GM21423 (cell line): Measurements from ENCODE around the gene SLC8A3.
"Not testable (repeated sequence)": the region's sequence is repeated elsewhere in the genome, so short reads cannot be mapped to it uniquely, and the experiment has no call there.

Source experiments
- ATAC-seq: cut with Tn5 transposase; IDR thresholded peaks from one replicate; pipeline ENCODE4 v1.9.1; 2021; ENCODE audit warnings: mild to moderate bottlenecking, moderate library complexity; ENCODE audit not compliant: unreplicated experiment

SLC8A3 gene, protein sequence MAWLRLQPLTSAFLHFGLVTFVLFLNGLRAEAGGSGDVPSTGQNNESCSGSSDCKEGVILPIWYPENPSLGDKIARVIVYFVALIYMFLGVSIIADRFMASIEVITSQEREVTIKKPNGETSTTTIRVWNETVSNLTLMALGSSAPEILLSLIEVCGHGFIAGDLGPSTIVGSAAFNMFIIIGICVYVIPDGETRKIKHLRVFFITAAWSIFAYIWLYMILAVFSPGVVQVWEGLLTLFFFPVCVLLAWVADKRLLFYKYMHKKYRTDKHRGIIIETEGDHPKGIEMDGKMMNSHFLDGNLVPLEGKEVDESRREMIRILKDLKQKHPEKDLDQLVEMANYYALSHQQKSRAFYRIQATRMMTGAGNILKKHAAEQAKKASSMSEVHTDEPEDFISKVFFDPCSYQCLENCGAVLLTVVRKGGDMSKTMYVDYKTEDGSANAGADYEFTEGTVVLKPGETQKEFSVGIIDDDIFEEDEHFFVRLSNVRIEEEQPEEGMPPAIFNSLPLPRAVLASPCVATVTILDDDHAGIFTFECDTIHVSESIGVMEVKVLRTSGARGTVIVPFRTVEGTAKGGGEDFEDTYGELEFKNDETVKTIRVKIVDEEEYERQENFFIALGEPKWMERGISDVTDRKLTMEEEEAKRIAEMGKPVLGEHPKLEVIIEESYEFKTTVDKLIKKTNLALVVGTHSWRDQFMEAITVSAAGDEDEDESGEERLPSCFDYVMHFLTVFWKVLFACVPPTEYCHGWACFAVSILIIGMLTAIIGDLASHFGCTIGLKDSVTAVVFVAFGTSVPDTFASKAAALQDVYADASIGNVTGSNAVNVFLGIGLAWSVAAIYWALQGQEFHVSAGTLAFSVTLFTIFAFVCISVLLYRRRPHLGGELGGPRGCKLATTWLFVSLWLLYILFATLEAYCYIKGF

DNA sequence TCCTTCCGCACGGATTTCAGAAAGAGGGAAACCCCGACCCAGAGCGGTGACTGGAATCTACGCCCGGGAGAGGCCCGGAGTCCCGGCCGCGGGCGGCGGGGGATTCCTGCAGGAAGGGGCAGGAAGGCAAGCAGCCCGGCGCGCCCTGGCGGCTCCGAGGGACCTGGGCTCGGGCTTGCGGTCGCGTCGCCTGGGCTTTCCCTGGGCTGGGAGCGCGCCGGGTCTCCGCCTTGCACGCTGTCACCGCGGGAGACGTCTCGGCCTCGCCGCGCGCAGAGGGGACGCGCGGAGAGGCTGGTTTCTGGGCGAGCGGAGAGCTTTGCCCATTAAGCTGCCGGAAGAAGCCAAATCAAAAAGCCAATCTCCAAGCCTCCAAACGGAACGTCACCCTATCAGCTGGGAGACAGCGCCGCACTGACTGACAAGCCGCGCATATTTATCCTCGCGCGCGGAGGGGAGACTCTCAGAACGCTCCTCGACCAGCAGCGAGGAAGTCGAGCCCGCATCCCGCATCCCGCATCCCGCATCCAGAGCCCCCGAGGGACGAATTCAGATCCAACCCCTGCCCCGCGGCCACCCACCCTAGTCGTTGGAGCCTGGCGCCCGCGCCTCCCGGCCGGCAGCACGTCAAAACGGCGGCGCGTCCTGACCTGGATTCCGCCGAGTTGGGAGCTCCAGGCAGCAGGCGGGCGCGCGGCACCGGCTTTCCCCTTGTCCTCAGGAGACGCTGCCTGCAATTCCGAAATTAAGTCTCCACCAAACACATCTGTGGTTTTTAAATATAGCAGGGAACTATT lies at the start of gene SLC8A3:
Gene SLC8A3 (minus strand): TSS at position 293 of the 797 bp plus-strand sequence. CDS start 20,529 bp downstream, outside the sequence.
- ATAC-seq, result peak; percentile 27

DNA sequence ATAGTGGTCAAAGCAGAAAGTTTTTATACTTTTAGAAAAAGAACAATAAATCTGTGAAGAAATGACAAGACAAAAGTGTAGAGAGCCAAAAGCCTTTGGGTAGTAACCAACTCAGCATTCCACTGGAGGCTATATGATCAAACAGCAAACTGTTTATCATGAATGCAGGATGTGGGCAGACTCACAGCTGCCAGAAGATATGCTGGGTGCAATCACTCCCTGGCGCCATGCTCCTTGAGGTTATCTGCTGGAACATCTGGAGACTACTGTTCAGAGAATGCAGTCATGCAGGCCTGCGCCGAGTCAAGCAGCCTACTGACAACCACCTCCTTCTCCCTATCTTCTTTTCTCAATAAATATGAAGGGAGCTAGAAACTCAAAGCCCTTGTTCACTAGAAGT lies 49.0 kb upstream of the SLC8A3 start:
- ATAC-seq, result no peak

DNA sequence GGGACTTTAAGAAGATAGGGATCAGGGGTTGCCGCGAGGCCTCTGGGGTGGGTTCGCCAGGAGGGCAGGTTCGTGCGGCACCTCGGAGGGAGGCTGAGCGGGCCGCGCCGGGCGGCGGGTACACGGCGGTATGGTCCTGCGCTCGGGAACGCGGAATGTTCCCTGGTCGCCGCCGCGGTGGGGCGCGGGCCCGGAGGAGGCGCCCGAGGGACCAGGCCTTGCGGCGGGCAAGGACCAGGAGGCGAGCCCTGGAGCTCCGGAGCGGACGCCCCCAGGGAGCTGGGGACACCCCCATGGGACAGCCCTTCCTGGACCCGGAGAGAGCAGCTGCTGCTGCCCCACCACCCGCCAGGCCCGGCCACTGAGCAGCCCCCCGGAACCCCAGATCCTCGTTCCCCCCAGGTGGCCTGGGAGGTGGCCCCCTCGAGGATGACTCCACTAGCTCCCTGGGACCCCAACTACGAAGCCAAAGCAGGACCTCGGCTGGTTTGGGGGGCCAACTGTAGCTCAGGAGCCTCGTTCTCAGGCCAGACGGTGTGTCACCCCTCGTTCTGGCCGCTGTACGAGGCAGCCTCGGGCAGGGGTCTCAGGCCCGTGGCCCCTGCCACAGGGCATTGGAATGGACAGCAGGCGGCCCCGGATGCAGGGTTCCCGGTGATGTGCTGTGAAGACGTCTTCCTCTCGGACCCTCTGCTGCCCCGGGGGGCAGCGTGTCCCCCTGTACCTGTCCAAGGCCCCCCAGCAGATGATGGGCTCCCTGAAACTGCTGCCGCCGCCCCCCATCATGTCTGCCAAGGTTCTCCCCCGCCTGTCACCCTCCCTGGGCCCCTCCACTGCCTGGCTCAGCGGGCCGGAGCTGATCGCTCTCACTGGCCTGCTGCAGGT lies 45.6 kb upstream of the SLC8A3 start:
- ATAC-seq, result no peak

DNA sequence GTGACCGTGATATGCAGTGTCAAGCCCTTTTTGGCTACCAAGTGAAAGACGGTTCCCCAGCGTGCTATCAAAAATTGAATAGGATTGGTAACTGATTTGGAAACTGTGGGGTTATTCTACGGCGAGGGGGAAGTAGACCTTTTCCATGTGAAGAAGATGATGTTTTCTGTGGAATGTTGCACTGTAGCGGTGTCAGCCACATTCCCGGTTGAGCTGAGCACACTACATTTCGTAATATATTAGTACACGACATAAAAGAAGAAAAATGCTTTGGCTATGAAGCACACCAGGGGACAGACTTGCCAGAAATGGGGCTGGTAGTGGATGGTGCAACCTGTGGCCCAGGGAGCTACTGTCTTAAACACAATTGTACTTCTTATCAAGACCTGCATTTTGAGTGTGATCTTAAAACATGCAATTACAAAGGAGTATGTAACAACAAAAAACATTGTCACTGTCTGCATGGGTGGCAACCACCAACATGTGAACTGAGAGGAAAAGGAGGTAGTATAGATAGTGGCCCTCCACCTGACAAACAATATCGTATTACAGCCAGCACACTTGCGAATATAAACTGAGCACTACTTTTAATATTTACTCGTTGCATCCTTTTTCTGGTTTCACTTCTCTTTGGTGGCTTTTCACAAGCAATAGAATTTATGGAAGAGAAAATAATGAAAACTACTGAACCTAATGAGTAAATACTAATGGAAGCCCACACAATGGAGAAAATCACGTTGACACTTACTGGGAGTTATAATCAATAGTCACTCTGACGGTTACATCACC lies 43.2 kb upstream of the SLC8A3 start:
- ATAC-seq, result not testable (repeated sequence)

DNA sequence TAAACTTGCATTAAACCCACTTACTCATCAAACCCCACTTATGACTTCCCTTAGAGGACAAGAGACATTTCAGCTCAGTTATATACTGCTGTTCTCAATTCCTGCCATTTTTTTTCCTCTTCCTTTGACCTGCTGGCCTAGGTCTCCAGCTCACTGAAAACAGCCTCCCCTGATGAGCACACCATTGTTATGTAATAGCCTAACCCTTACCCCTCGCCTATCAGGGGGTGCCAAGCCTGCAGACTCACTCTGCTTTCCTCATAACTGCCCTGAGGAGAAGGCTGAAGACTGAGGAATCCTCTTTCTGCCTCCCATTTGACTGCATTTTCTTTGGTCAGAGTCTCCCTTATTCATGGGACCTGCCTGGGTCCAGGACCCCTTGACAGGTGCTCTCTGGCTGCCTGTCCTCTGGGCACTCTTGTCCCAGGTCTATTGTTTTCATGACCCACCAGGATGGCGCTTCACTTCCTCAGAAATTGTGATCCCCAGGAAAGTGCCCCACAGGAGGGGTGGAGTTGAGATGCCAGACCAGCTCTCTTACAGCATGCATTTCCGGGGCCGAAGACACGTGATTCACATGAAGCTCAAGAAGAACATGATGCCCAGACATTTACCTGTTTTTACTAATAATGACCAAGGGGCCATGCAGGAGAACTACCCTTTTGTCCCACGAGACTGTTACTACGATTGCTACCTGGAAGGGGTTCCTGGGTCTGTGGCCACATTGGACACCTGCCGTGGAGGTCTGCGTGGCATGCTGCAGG lies 41.3 kb upstream of the SLC8A3 start:
- ATAC-seq, result not testable (repeated sequence)

DNA sequence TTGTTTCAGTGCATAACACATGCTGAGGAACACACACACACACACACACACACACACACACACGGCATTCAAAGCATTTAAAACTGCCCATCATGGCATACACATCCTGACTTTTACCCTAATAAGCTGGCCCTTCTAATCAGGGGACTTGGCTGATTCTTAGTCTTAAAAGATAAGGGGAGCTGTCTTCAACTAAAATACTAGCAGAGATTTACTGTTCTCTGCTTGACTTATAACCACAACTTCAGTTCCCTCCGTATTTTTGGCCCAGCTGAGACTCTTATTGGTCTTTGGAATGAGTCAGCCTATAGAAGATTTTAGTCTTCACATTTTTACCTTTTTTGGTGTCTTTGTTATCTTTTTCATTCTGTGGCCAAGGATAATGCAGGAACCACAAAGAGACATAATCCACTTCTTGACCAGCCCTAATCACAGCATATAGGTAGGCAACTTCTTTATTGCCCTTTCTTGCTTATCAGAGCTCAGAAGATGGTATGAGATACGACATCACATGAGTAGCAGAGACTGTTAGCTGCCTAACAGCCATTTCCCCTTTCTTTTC lies 25.1 kb upstream of the SLC8A3 start:
- ATAC-seq, result no peak

DNA sequence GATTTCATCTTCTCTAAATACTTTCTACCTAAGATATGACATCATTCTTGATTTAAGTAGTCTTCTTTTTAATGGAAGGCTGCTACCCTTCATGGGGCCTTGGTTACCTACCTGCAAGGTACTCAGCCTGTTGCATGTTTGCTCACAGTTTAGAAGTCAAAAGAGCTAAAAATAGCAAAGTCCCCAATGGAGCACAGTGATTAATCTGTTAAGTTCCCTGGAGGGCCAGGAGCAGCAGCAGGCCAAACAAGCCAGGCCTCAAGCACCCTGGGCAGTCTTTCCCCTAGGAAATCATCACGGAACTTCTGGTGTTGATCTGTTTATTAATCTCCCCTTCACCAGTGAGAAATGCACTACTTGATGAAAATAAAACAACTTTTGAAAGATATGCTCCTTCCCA lies 24.0 kb upstream of the SLC8A3 start:
- no peak for ATAC-seq

DNA sequence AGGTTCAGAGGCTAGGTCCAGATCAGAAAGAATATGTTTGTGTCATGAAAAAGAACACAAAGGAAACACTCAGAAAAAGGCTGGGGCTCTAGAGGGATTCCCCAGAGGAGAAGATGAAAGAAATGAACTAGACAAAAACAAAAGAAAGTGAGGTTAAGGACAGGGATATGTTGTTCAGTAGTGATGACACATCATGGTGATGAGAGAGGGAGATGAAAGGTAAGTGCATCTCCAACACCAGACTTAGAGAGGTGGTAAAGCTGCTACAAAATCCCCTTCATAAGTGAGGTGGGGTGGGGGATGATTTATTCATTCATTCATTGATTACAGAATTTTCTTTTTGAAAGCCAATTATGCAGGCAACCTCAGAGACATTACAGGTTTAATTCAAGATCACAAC lies 19.6 kb upstream of the SLC8A3 start:
- no peak for ATAC-seq

DNA sequence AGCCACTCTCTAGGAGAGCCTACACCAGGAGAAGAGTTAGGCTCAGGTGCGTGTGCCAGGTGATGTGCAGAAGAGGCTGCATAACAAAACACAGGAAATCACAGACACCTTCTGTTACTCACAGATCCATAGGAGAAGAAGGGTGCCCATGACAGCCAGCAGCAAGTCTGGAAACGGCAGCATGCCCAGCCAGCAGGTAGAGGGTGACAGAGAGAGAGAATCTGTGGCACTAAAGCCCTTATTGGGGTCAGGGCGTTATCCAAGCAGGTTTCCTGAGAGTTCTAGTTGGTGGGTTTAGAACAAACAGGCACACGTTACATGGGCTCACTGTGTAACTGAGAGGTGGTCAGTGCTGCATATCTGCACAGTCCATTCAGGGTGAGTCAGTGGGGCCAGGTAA lies 14.9 kb upstream of the SLC8A3 start:
- ATAC-seq, result no peak

DNA sequence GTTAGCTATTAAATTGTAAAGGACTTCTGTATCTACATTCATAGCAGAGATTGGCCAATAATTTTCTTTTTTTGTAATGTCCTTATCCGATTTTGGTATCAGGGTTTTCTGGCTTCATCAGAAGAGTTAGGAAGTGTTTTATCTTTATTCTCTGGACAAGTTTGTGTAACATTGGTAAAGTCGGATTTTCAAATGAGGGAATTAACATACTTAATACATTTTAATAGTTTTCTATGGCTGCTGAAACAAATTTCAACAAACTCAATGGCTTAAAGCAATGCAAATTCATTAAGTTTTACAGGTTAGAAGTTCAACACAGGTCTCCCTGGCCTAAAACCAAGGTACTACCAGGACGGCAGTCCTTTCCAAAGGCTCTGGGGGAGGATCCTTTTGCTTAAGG lies 13.2 kb upstream of the SLC8A3 start:
- no peak for ATAC-seq

DNA sequence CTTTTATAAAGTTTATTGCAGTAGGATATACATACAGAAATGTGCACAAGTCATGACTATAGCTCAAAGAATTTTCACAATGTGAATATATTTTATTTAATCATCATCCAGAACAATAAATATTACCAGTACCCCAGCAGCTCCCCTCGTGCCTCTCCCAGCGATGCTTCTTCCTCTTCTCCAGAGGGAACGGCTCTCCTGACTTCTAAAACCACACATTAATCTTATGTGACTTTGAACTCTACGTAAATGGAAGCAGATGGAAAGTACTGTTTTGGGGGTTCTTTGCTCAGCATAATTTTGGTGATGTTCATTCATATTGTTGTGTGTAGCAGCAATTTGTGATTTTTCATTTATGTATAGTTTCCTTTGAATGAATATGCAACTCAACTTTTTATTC lies 4.6 kb upstream of the SLC8A3 start:
- no peak for ATAC-seq

DNA sequence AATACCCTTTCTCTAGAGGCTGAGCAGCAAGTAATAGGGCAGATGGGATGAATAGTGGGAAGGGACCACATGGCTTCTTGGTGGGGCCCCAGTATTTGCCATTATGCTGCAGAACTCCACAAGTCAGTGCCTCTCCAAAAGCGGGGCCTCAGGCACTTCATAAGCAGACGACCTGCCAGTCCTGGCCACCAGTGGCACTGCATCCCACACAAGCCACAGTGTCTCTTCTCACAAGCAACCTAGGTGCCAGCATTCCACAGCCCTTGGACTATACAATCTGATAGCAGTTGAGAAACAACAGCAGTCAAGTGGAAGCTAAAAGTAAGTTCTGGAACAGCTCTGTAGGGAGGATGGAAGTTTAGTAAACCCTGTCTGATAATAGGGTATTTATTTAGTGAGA lies 4.2 kb upstream of the SLC8A3 start:
- ATAC-seq, result no peak

DNA sequence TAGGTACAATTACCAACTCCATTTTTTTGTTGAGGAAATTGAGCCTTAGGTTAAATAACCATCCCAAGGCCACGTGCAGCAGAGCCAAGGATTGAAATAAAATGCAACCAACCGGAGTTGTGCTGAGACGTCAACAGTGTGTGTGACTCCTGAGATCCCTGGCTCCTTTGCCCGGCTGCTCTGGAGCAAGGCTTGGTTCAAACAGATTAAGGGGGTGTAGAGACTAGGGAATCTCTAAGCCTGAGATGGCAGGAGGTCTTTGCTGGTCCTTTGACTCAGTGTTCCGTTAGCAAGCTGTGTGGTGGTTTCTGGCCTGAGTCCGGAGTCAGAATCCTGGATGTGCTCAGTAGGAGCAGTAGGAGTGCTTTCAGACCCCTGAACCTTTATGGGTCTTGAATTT lies 1.4 kb upstream of the SLC8A3 start:
- no peak for ATAC-seq

DNA sequence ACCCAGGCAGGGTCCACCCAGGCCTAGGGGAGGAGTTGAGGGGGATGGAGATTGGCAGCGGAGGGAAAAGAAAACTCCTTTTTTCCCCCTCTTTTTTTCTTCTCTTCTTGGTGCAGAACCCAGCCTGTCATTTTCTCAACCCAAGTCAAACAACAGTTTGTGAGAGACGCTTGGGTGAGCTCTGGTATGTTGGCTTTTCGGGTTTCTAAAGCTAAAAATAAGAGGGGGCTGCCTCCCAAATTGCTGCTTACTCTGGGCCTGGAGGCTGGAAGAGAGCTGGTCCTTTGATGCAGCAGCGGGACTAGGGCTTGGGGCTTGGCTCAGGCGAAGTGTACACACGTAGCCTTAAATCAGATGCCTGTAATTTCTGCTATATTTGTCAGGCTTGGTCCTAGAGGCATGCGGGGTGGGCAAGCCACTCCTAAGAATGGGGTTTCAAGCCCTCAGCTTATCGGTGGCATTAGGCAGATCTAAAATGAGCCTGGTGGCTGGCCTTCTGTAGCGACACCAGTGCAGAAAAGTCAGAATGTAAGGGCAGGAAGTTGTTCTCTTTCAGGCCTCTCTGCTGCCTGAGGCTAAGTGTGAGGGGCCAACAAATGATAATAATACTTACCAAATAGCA lies 816 bp upstream of the SLC8A3 start:
- ATAC-seq, result no peak

DNA sequence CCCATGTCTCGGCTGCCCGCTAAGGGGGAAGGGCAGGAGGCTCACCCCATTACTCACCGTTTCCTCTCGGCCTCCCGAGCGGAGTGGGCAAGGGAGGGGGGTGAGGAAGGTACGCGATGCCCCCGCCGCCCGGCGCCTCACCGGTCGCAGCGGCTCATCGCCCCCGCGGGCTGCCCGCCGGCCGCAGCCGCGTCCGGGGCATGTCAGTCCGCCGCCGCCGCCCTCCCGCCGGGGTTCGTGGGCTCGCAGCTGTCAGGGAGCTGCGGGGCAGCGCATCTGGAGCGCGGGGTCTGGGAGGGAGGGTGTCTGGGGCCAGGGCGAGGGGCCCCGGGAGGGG lies 461 bp downstream of the SLC8A3 start:
- peak; percentile 24 for ATAC-seq

DNA sequence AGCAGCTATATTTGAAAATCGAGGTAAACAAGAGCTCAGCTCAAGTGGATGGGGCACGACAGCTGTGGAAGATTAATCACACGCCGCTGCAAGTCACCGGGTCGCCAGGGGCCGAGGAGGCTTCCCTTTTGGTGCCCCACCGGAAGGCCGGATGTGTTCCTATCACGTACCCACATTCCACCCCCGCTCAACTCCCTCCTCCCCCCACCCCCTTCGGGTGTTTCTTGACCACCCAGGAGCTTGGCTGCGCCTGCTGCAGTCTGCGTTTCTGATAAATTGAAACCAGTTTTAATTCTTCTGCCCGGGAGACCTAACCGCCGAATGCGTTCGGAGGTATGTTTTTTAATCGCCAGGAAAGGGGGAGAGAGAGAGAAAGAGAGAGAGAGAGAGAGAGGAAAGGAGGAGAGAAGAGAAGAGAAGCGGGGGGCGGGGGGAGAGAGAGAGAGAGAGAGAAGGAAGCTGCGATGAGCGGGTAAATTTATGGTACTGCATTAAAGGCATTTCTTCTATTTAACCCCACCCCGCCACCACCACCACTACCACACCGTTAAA lies 1.8 kb downstream of the SLC8A3 start:
- ATAC-seq, result no peak

DNA sequence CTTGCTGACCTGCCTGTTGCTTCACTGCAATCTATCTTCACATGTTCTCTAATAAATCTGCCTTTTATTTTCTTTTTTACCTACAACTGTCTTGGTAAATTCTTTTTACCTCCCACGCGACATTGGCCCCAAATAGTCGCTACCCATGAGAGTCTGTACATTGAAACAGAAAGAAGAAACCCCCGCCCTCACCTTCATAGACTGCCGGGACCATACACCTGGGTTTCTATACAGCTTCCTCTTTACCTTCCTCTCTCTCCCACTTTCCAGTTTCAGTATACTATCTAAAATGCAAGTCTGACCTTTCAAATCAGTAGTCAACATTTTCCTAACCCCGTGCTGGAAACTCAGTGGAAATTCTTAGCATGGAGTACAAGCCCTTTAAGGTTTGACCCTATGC lies 4.8 kb downstream of the SLC8A3 start:
- peak; percentile 48 for ATAC-seq

DNA sequence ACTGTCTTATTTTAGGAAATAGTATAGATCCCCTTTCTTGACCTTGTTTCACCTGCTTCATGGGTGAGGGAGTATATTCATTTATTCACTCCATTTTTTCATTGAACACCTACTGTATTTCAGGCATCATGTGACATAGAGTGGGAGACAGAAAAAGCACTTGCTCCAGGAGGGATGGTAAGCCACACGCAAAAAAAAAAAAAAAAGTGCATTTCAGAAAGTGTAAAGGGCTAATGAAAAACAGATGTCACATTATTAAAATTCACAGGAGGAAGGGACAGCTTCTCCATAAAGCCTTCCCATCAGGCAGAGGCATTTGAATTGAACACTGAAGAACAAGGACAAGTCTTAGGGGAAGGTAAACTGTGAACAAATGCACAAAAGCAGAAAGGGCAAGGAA lies 7.5 kb downstream of the SLC8A3 start:
- no peak for ATAC-seq
